IPS-NIHi11 (cell line): ENCODE results near the gene NOXRED1.

Experiments
- DNase-seq: peaks from one replicate; pipeline ENCODE4 v3.0.0; 2012; ENCODE audit warnings: mixed read lengths, low spot score

NOXRED1 gene

GRCh38 chr14:77344377-77344996 is 78.8 kb downstream of the NOXRED1 start:
- no peak for DNase-seq
